ENCODE measurements around the gene ZNF217. TPM values are rescaled to one million over a fixed set of nuclear protein-coding genes. Genes with fewer than 3 reads are reported as not detected.

The ZNF217 gene
- total RNA-seq, 1 experiment from 2014 or later = 33.8 TPM

- H3K79me2 ChIP-seq (ENCODE audit: insufficient read depth, low read length) = no peaks in the 10 kb centered on the region
- no peaks in the 10 kb centered on the region for H3K9me3 ChIP-seq (ENCODE audit: control insufficient read depth in 1 of 2, insufficient read depth in 1 of 2, low read depth in 1 of 2, low read length in 2 of 2)
- no peak overlapping the region for H3K27ac ChIP-seq (ENCODE audit: low read depth, low read length)
- H3K4me3 ChIP-seq (replicated peaks in 1 of 2; ENCODE audit: low read depth in 1 of 2, low read length in 2 of 2) = no peak overlapping the region
- ATAC-seq (no peak), DNase-seq (ENCODE audit: low read depth, low spot score) (no peak)
- ChIA-PET RAD21 (ENCODE audit: low non-redundant PET in 1 of 2, low total read pairs in 2 of 2, uncharacterized antibody in 2 of 2, unreplicated experiment in 2 of 2) (no interaction called here), CTCF (no interaction called here), POLR2A (interaction anchor here (1.5 kb wide), 1 partner anchor 22 kb away, joined by 5 read pairs; no protein-coding TSS in a partner anchor)
- TF ChIP-seq EZH2phosphoT487 (IDR thresholded peaks at IDR 0.05; ENCODE audit: borderline replicate concordance) = no peak
- no peak for TF ChIP-seq ZFX (IDR thresholded peaks at IDR 0.05)
- no peak for TF ChIP-seq POLR2A (IDR thresholded peaks at IDR 0.05; ENCODE audit: borderline replicate concordance, extremely low read depth, insufficient read depth, insufficient read length)
- TF ChIP-seq TCF7L2 (IDR thresholded peaks at IDR 0.05; ENCODE audit: borderline replicate concordance, extremely low read depth, insufficient read depth, insufficient read length) = no peak
- H3K9ac ChIP-seq (ENCODE audit: low read length) = no peak overlapping the region
- peaks cover 8% of the 10 kb centered on the region in 2 experiments; a peak in 3 of 4 replicates for H3K4me1 ChIP-seq (ENCODE audit: control insufficient read depth in 1 of 2, insufficient read depth in 2 of 2, low read length in 2 of 2)
- no peak overlapping the region for H3K4me2 ChIP-seq (ENCODE audit: low read length)
- H2AFZ ChIP-seq (ENCODE audit: low read depth, low read length, poor library complexity, severe bottlenecking) = no peak overlapping the region
- no peaks in the 10 kb centered on the region for H3K9me2 ChIP-seq (ENCODE audit: insufficient read depth)
- intact Hi-C loops (cut with micrococcal nuclease) = no loop called here
- no TSS peak for BruUV-seq (replicated peaks)
- H3K27me3 ChIP-seq (ENCODE audit: insufficient read depth, low read length) = no peaks in the 10 kb centered on the region
- H4K20me1 ChIP-seq (ENCODE audit: insufficient read depth) = no peaks in the 10 kb centered on the region
- H3K36me3 ChIP-seq (ENCODE audit: control insufficient read depth in 1 of 2, insufficient read depth in 2 of 2, low read length in 2 of 2) = no peaks in the 10 kb centered on the region
These were observed 5.4 kb upstream of the ZNF217 start for GRCh38 chr20:53599044-53599362.

GRCh38 chr20:53598140-53599043 is 4.8 kb upstream of the ZNF217 start:
- ChIA-PET CTCF (no interaction called here), POLR2A (interaction anchor here (1.5 kb wide), 1 partner anchor 23 kb away, joined by 5 read pairs; no protein-coding TSS in a partner anchor), RAD21 (ENCODE audit: low non-redundant PET in 1 of 2, low total read pairs in 2 of 2, uncharacterized antibody in 2 of 2, unreplicated experiment in 2 of 2) (no interaction called here)
- BruUV-seq (replicated peaks) = no TSS peak
- H3K9ac ChIP-seq (ENCODE audit: low read length) = no peak overlapping the region
- no peak for DNase-seq (ENCODE audit: low read depth, low spot score)
- H3K4me1 ChIP-seq (ENCODE audit: control insufficient read depth in 1 of 2, insufficient read depth in 2 of 2, low read length in 2 of 2) = peaks cover 8% of the 10 kb centered on the region in 2 experiments; a peak in 3 of 4 replicates
- no peak overlapping the region for H3K4me2 ChIP-seq (ENCODE audit: low read length)
- H3K9me2 ChIP-seq (ENCODE audit: insufficient read depth) = no peaks in the 10 kb centered on the region
- H4K20me1 ChIP-seq (ENCODE audit: insufficient read depth) = no peaks in the 10 kb centered on the region
- H3K27ac ChIP-seq (ENCODE audit: low read depth, low read length) = no peak overlapping the region
- no peaks in the 10 kb centered on the region for H3K36me3 ChIP-seq (ENCODE audit: control insufficient read depth in 1 of 2, insufficient read depth in 2 of 2, low read length in 2 of 2)
- H2AFZ ChIP-seq (ENCODE audit: low read depth, low read length, poor library complexity, severe bottlenecking) = no peak overlapping the region
- no peak overlapping the region for H3K4me3 ChIP-seq (replicated peaks in 1 of 2; ENCODE audit: low read depth in 1 of 2, low read length in 2 of 2)
- H3K27me3 ChIP-seq (ENCODE audit: insufficient read depth, low read length) = no peaks in the 10 kb centered on the region
- H3K79me2 ChIP-seq (ENCODE audit: insufficient read depth, low read length) = peaks cover under 1% of the 10 kb centered on the region; the same call in 1 of the 2 replicates
- intact Hi-C loops (cut with micrococcal nuclease) = no loop called here
- H3K9me3 ChIP-seq (ENCODE audit: control insufficient read depth in 1 of 2, insufficient read depth in 1 of 2, low read depth in 1 of 2, low read length in 2 of 2) = no peaks in the 10 kb centered on the region
- ATAC-seq = no peak
- TF ChIP-seq ATF3 (IDR thresholded peaks at IDR 0.05) (no peak), YY1 (IDR thresholded peaks at IDR 0.05; ENCODE audit: extremely low read depth, insufficient replicate concordance, low read depth, low read length) (no peak), REST (IDR thresholded peaks at IDR 0.05; ENCODE audit: low read depth) (no peak), JUND (IDR thresholded peaks at IDR 0.05) (no peak), MAX (IDR thresholded peaks at IDR 0.05) (no peak), ZBTB33 (IDR thresholded peaks at IDR 0.05; ENCODE audit: extremely low read depth, insufficient replicate concordance, low read length) (no peak), SP1 (IDR thresholded peaks at IDR 0.05; ENCODE audit: low read depth) (no peak), CBX3 (IDR thresholded peaks at IDR 0.05; ENCODE audit: low read depth) (no peak), RAD21 (IDR thresholded peaks at IDR 0.05; ENCODE audit: low read depth) (no peak), ELF1 (IDR thresholded peaks at IDR 0.05; ENCODE audit: borderline replicate concordance, low read depth) (no peak)
